ENCODE data around the gene TRIM41.

The TRIM41 gene

GRCh38 chr5:181235323-181235688 is 12.2 kb downstream of the TRIM41 start:
- no peak overlapping the region for H3K4me3 ChIP-seq (replicated peaks; ENCODE audit: low read depth, low read length)
- DNase-seq (ENCODE audit: low read depth): no peak
- no peak for TF ChIP-seq CTCF (IDR thresholded peaks at IDR 0.05; ENCODE audit: low read length, missing control alignments)

DNA sequence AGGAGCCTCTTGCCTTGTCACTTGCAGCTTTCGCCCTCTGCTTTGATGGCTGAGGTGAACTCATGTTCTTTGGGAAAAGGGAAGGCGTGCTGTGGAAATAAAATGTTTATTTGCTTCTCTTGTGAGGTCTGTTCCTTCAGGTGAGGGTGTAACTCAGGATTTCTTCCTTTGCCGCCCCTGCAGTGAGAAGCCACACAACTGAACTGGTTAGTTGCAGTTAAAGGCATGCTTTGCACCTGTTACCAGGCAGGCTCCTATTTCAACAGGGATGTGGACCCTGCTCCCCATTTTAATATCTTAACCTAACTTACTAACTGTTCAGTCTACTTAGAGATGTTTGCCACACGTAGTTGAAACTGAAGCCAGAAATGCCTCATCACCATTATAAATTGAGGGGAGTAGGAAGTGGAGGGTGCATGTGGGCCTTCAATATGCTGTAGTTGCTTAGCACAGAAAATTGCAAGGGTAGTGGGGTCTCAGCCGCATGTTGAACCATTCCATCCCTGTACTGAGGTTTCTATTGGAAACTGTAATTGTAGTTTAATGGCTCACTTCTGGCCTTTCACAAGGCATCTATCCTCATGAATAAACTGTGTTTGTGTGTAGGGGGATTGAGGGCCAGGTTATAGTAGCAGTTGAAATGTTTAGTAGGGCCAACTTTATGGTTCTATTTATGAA is 12.7 kb downstream of the TRIM41 start:
- TF ChIP-seq CTCF (IDR thresholded peaks at IDR 0.05; ENCODE audit: low read length, missing control alignments): no peak
- no peak for DNase-seq (ENCODE audit: low read depth)
- no peak overlapping the region for H3K4me3 ChIP-seq (replicated peaks; ENCODE audit: low read depth, low read length)

DNA sequence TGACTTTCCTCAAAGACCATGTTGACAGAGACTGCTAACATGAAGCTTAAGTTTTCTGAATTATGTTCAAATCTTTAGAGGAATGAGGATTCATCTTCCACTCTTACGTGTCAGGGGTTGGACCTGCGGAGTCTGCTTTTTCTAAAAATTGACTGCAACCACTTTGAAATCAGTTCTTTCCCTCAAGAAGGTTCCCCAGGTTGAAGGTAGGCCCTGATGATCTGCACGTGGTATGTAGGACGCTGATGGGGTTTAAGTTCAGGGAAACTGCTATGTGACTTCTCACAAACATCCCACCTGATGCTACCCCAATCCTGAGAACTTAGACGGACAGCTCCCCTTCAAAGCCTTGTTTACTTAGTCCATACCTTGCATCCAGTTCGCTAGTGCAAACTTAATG is 13.4 kb downstream of the TRIM41 start:
- no peak overlapping the region for H3K4me3 ChIP-seq (replicated peaks; ENCODE audit: low read depth, low read length)
- no peak for DNase-seq (ENCODE audit: low read depth)
- TF ChIP-seq CTCF (IDR thresholded peaks at IDR 0.05; ENCODE audit: low read length, missing control alignments): no peak

GRCh38 chr5:181236954-181237641 is 14.0 kb downstream of the TRIM41 start:
- TF ChIP-seq CTCF (IDR thresholded peaks at IDR 0.05; ENCODE audit: low read length, missing control alignments): no peak
- DNase-seq (ENCODE audit: low read depth): no peak
- no peak overlapping the region for H3K4me3 ChIP-seq (replicated peaks; ENCODE audit: low read depth, low read length)

- no peak overlapping the region for H3K4me3 ChIP-seq (replicated peaks; ENCODE audit: low read depth, low read length)
- TF ChIP-seq CTCF (IDR thresholded peaks at IDR 0.05; ENCODE audit: low read length, missing control alignments): no peak
- no peak for DNase-seq (ENCODE audit: low read depth)
Measured at GRCh38 chr5:181237729-181238385, 14.8 kb downstream of the TRIM41 start.

GRCh38 chr5:181239062-181239663 is 16.1 kb downstream of the TRIM41 start:
- no peak for TF ChIP-seq CTCF (IDR thresholded peaks at IDR 0.05; ENCODE audit: low read length, missing control alignments)
- no peak for DNase-seq (ENCODE audit: low read depth)

More at GRCh38 chr5:181239062-181239663, 16.1 kb downstream of the TRIM41 start:
- no peak overlapping the region for H3K4me3 ChIP-seq (replicated peaks; ENCODE audit: low read depth, low read length)

Measured in fibroblast of pulmonary artery (primary cell).